ENCODE measurements around the gene ITGA3.
A peak's percentile ranks its signal among the peaks of the same experiment; 100 is the strongest.
"Not testable (repeated sequence)": the region's sequence is repeated elsewhere in the genome, so short reads cannot be mapped to it uniquely, and the experiment has no call there.

The ITGA3 gene

DNA sequence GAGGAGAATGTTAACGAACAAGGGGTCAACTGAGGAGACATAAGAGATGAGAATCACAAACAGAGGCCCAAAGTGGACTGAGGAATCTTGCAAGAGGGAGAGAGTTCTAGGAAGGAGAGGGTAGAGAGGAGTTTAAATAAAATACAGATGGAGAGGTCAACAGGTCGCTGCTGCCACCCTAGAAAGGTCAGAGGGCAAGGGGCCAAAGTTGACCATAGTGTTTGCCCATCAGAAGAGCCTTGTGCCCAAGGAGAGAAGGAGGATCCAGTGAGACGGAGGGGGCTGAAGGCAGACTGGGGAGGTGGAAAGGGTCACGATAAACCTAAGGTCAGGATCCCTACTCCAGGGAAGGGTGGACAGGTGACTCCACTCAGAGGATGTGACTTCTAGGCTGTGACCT, 6.9 kb upstream of the ITGA3 start:
- intact Hi-C loops (cut with DNase I), result no loop called here
- DNase-seq, result no peak

DNA sequence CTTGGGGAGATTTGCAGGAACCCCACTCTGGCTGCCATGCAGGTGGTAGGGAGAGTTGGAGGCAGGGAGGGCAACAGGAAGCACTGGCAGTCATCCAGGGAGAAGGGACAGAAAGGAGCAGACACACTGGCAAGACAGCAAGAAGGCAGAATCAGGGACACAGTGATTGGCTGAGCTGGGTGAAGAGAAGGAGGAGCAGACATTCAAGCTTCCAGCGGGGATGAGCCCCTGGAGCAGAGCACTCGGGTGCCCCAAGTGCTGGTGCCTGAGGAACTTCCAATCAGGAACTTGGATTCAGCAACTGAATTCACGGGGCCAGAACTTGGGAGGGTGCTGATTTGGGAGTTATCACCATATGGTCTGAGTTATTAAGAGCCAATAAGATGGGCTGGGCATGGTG, 6.3 kb upstream of the ITGA3 start:
- intact Hi-C loops (cut with DNase I), result no loop called here
- no peak for DNase-seq

DNA sequence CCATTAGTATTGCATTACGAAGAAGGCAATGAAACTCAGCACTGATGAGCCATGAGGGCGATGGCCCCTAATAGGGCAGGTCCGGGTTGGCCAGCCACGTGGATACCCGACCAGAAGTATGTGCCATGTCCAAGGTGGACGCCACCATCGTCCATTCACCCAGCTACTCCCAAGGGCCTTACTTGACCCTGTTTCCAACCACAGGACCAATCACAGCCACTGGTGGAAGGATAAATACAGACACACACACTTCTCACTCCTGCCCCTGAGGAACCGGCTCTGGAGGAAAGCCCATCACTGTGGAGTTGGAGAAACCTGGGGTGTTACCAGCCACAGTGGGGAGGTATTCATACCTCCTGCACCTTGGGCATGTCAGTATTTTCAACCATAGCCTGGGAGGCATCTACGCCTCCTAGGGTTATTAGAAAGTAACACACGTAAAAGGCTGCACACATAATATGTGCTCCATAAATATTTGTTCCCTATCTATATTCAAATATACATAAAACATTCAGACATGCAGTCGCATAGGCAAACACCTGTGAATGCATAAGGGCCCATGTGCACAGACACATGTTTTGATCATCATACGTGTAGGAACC, 5.4 kb upstream of the ITGA3 start:
- intact Hi-C loops (cut with DNase I), result no loop called here
- DNase-seq, result no peak

DNA sequence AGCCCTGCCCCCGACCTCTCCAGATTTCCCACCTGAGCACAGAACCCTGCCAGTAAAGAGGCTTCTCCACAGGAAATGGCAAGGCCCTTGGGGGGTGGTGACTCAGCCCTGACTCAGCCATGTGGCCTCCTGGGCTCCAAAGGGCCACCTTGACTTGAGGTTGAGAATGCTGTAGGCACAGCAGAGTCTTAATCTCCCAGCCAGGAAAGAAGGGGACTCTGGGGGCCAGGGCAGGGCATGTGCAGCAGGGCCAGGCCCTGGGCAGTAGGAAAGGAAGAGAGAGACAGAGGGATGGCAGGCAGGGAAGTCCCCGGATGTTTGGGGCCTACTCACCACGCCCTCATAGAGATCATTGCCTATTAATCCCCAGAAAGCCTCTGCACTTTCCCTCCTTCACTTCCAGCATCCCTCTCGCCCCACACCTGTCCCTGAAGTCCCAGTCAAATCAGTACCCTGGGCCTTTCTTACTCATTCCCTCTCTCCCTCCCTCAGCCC, 4.8 kb upstream of the ITGA3 start:
- DNase-seq, result no peak
- intact Hi-C loops (cut with DNase I), result no loop called here

DNA sequence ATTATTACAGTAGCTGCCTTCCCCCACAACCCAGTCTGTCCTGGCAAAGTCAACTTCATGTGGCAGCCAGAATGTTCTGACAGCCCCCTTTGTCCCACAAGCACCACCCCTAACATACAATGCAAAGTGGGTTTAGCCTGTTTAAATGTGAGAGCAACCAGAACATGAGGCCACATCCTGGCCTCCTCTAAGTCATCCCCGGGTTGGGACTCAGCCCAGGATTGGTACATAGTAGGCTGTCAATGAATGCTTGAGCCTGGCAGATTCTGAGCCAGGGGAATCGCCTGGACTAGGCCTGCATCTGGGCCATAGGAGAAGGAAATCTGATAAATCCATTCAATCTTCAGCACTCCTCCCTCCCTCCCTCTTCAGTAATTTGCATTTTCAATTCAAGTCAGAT, 4.3 kb upstream of the ITGA3 start:
- intact Hi-C loops (cut with DNase I), result no loop called here
- no peak for DNase-seq

DNA sequence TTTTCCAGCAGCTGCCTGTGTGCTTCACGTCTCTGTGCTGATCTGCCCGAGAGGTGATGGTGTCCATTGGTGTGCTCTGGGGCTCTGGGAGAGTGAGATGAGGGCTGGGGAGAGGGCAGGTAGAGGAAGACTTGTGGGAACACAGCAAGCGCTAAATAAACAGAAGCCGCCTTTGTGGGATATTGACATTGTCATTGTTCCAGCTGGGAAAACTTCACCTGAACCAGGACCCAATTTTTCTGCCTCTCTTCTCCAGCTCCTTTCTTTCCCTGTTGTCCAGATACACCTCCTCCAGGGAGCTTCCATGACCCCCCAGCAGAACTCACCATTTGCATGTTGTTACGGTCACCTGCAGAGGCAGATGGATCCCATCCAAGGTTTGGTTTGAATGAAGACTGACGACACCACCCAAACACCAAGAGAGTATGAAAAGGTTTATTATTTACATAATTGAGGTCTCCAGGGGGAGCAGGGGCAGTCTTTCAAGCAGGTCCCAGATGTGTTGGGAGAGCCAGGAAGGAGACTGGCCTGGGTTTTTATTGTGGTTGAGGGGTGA, 3.6 kb upstream of the ITGA3 start:
- intact Hi-C loops (cut with DNase I), result no loop called here
- no peak for DNase-seq

DNA sequence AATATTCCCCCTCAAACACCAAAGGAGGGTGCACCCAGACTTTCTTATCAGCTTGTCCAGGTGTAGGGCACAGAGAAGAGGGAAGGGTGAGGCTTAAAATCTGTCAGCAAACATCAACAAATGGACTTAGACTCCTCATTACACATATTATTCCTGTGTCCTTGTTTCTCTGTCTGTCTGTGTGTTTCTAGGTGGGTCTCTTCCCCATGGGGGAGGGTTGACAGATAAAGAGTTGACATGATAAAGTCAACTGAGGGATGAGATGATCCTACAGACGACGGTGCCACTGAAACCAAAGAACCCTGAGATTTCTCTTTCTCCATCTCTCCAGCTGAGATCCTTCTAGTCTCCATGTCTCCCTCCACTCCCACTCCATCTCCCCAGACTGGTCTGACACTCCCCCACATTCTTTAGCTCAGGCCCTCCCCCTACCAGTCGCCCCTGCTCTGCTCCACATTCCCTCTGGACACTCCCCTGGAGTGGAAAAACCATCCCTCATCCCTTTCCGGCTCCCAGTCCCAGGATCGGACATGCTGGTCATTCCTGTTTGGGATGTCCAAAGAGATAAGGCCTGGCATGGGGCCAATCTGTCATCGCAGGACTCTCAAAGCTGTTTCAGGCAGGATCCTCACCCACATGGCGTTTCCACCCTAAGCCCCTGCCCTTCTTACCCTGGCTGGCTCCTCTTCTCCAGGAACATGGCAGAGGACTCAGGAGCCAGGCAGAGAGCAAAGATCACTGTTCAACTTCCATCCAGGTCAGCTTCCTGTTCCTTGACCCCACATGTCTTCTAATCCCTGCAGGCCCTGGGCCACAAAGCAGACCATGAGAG, 2.9 kb upstream of the ITGA3 start:
- intact Hi-C loops (cut with DNase I), result no loop called here
- DNase-seq, result no peak

DNA sequence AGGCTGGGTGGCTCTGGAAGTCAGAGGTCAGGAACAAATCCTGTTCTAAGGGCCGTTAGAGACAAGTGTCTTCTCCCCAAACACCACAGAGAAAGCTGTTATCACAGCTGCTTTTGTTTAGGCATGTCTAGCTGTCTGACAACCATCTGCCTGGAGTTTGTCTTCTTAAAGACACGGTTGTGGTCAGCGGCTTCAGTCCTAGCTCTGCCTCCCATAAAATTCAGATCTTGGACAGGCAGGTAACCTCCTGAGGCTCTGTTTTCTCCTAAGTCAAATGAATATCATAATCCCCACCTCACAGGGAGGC, 2.3 kb upstream of the ITGA3 start:
- intact Hi-C loops (cut with DNase I), result no loop called here
- no peak for DNase-seq

DNA sequence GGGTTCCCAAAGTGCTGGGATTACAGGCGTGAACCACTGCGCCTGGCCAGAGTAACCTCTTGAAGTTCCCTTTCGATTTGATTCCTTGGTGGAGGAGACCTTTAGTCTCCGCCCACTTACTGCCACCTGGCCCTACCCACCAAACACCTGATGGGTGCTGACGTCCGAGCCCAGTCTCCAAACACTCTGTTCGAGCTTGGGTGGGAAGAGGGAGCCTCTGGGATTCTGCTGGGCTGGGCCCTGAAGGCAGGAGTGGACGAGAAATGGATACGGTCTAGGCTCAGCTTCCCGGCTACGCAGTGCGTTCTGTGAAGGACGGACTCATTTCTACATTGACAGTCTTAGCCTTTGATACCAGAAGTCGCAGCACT, 870 bp upstream of the ITGA3 start:
- DNase-seq, result peak in 39 of 42 donors; percentile 10 to 75 (median 46)
- intact Hi-C loops (cut with DNase I), result no loop called here

DNA sequence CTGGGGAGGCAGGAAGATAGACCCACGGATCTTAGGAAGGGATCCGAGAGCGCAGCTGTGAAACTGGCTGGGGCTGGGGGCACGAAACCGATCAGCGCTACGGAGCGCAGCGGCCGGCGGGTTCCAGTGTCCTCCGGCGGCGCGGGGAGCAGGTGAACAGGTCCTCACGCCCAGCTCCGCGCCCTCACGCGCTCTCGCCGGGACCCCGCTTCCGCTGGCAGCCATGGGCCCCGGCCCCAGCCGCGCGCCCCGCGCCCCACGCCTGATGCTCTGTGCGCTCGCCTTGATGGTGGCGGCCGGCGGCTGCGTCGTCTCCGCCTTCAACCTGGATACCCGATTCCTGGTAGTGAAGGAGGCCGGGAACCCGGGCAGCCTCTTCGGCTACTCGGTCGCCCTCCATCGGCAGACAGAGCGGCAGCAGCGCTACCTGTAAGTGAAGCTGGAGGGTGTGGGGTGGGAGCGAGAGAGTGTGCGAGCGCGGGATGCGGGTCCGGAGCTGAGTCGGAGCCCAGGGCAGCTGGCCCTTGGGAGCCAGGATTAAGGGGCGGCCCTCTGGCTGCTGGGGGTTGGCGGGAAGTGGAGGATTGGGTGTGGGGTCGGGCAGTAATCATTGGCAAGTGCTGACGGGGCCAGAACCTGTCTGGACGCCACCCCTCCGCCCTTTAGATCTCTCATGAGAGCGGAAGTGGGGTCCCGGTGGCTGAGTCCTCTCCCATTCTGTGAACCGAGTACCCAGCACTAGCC, 479 bp downstream of the ITGA3 start:
- DNase-seq, result peak; percentile 36 to 91 (median 74)
- intact Hi-C loops (cut with DNase I), result no loop called here

DNA sequence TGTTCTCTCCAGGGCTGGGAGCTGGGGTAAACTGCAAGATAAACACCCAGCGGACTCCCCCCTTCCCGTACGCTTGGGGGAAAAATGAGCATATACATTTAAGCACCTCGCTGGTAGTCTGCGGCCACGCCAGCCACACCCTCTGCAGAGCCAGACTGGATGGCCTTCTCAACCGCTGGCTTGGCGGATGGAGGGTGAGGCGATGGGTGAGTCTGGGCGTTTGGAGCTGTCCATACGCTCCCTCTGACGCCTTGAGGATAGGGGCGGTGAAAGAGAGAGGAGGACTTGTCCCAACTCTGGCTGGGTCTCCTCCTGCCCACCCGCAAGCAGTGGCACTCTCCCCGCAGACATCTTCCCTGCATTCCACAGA, 1.0 kb downstream of the ITGA3 start:
- DNase-seq, result no peak

DNA sequence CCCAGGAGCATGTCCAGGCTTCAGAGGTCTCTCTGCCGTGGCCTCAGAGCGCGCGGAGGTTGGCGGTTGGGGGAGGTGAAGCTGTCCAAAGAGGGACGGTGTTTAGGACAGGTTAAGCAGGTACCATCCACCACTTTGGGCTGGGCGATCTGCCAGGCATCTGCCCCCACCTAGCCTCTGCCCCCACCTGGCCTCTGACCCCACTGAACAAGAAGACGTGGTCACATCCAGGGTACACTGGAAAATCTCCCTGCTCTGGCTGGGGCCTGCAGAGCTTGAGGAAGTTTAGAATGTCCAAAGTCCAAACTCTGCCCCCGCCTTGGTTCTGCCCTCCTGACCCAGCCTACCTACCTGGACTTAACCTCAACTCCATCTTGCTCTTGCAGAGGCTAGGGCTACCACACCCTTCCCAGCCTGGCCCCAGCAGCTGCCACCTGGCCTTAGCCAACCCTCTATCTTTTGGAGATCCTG, 1.6 kb downstream of the ITGA3 start:
- intact Hi-C loops (cut with DNase I), result no loop called here
- DNase-seq, result no peak

More for the DNA sequence above, 1.0 kb downstream of the ITGA3 start:
- intact Hi-C loops (cut with DNase I), result no loop called here

DNA sequence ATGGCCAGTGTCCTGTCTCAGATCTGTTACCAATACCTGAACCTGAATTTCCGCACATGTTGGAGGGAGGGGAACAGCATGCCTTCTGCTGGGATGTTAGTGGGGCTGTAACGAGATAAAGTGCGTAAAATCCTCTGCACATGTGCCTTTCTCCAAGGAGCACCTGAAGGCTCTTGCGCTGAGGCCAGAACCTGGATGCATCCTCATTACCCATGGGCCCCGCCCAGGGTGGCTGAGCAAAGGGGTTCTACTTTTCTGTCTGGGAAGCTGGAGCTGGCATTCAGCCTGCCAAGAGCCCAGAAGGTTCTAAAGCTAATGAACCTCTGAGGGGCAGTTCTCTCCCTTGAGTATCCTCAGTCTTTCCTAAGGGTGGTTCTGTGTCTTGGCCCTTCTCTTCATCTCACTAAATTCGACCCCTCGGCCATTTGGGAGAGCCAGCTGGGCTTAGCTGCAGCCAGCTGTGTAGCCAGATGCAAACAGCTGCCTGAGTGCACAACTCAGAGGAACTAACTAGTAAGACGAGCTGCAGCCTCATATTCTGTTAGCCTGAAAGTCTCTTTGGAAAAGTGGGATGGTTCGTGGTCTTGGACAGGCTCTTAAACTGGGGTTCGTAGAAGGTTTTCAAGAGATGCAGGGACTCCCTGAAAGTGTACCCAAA, 2.5 kb downstream of the ITGA3 start:
- intact Hi-C loops (cut with DNase I), result no loop called here
- DNase-seq, result no peak

DNA sequence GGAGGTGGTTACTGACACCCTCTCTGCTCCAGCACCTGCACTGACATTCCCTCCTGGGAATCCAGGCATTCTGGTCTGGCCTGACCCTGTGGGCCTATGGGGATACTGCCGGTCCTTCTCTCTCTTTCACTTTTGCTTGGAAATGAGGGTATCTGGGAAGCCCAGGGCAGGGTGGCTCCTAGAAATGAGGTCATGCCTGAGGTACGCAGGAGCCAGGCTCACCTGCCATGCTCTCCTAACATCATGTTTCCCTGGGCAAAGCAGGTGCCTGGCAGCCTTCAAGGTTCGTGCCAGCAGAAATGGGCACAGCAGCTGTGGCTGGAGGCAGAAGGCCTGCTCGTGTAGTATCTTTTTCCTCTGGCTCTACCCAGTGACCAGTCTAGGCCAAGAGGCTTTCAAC, 3.3 kb downstream of the ITGA3 start:
- no peak for DNase-seq
- intact Hi-C loops (cut with DNase I), result no loop called here

DNA sequence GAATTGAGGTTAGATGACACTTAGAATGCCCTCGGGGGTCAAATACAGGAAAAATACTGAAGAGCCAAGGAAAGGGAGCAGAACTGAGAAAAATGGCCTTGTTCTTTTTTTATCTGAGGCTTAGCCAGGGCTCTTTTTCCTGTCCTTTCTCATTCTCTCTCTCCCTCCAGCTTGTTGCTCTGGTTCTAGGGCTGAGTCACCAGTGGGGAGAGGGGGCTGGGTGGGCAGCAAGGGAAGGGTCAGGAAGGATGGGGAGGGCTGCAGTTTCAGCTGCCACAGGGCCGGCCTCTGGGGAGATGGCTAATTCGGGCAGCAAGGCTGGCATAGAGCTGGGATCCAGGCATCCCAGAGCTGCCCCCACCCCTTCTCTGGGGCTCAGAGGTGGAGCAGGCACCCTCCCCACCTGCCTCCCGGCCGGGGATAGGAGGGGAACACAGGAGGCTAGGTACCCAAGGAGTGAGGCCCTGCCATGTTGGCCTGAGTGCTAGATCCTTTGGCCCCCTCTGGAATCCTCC, 3.9 kb downstream of the ITGA3 start:
- peak in 1 of 42 donors; percentile 49 for DNase-seq
- intact Hi-C loops (cut with DNase I), result no loop called here

DNA sequence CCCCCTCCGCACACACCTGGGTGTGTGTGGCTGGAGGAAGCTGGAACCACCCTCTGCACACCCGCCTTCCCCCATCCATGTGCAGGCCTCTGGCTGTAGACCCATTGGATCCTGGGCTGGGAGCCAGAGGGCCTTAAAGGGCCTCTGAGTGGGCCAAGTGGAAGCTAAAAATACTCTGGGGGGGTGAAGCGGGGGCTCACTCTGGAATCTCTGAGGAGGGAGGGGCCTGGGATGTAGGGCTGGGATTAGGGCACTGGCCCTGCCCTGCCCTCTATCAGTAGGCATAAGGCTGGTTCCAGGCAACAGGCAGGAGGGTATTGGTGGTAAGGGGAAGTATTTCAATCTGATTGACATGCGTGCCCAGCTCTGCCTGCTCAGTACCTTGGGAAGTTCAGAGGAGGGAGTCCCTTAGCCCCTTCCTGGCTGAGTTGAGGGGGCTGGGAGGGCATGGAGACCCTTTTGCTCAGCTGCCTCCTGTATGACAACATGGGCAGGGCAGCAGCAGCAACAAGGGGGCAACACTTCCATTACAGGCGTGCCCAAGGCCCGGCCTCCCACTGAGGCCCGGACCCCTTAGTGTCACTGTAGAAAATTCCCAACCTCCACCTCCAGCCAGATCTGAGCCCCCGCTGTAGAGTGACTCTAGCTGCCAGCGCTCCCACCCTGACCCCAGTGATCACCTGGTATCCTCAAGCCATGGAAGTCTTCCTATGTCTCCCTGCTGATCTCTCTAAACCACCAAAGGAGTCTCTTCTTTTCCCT, 5.2 kb downstream of the ITGA3 start:
- peak in 27 of 42 donors; percentile 14 to 71 (median 35) for DNase-seq
- intact Hi-C loops (cut with DNase I), result no loop called here

DNA sequence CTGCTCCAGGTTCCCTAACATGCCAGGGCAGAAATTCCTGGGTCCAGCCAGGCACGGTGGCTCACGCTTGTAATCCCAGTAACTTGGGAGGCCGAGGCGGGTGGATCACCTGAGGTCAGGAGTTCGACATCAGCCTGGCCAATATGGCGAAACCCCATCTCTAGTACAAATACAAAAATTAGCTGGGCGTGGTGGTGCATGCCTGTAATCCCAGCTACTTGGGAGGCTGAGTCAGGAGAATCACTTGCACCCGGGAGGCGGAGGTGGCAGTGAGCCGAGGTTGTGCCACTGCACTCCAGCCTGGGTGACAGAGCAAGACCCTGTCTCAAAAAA, 5.8 kb downstream of the ITGA3 start:
- DNase-seq; intact Hi-C loops (cut with DNase I): not testable (repeated sequence)
